Measurements from ENCODE around the gene CPNE6. TPM values are rescaled to one million over a fixed set of nuclear protein-coding genes. Genes with fewer than 3 reads are reported as not detected.

The CPNE6 gene
- total RNA-seq, 1 experiment from 2014 or later, result not detected

GRCh38 chr14:24051176-24051788 lies 20.1 kb upstream of the CPNE6 start:
- POLR2A ChIA-PET (ENCODE audit: unreplicated experiment), result no interaction called here
- intact Hi-C loops (cut with micrococcal nuclease), result no loop called here
- ATAC-seq (no peak), DNase-seq (no peak)
- Histone ChIP-seq H4K20me1 (ENCODE audit: low read length) (no peaks in the 10 kb centered on the region), H3K9me3 (ENCODE audit: low read length) (no peaks in the 10 kb centered on the region), H3K4me3 (ENCODE audit: low read length) (peak overlapping the region; percentile 78), H3K9me2 (replicated peaks; ENCODE audit: low read length) (no peaks in the 10 kb centered on the region), H3F3A (ENCODE audit: low read length, unreplicated experiment) (no peaks in the 10 kb centered on the region), H3K79me2 (ENCODE audit: low read length) (no peaks in the 10 kb centered on the region), H3K36me3 (ENCODE audit: low read depth, low read length) (no peaks in the 10 kb centered on the region), H3K27ac (ENCODE audit: low read length) (no peak overlapping the region), H3K4me2 (ENCODE audit: low read length) (peak overlapping the region; percentile 100), H3K9ac (ENCODE audit: low read length) (peak overlapping the region; percentile 68), H2AFZ (ENCODE audit: low read length) (peak overlapping the region; percentile 99), H3K27me3 (ENCODE audit: low read length) (peaks cover 19% of the 10 kb centered on the region; the same call in 1 of the 2 replicates), H3K4me1 (ENCODE audit: insufficient read depth, low read length) (peaks cover 6% of the 10 kb centered on the region; the same call in 1 of the 2 replicates)
- CTCF ChIA-PET, result no interaction called here
- TF ChIP-seq CTCF (conservative IDR thresholded peaks at IDR 0.05; ENCODE audit: low read depth, low read length) (no peak), EZH2phosphoT487 (IDR thresholded peaks at IDR 0.05; ENCODE audit: borderline replicate concordance, low read length) (no peak), EZH2 (IDR thresholded peaks at IDR 0.05; ENCODE audit: low read length, unreplicated experiment) (no peak)
- TSS peak; percentile 40 for BruUV-seq (replicated peaks)

- Histone ChIP-seq H3K27ac (ENCODE audit: low read length) (no peak within 1 kb of the TSS), H3K27me3 (ENCODE audit: low read length) (peaks cover 15% of the 10 kb centered on the region; the same call in 1 of the 2 replicates), H3K9me3 (ENCODE audit: low read length) (no peaks in the 10 kb centered on the region), H3K9me2 (replicated peaks; ENCODE audit: low read length) (no peaks in the 10 kb centered on the region), H3K4me2 (ENCODE audit: low read length) (peak within 1 kb of the TSS; percentile 100), H3F3A (ENCODE audit: low read length, unreplicated experiment) (no peaks in the 10 kb centered on the region), H4K20me1 (ENCODE audit: low read length) (no peaks in the 10 kb centered on the region), H3K79me2 (ENCODE audit: low read length) (no peaks in the 10 kb centered on the region), H3K4me1 (ENCODE audit: insufficient read depth, low read length) (peaks cover 6% of the 10 kb centered on the region; the same call in 1 of the 2 replicates), H3K36me3 (ENCODE audit: low read depth, low read length) (no peaks in the 10 kb centered on the region), H3K4me3 (ENCODE audit: low read length) (peak within 1 kb of the TSS; percentile 78), H3K9ac (ENCODE audit: low read length) (peak within 1 kb of the TSS; percentile 68), H2AFZ (ENCODE audit: low read length) (peak within 1 kb of the TSS; percentile 99)
- intact Hi-C loops (cut with micrococcal nuclease), result no loop called here
- no TSS peak for BruUV-seq (replicated peaks)
- ChIA-PET CTCF (interaction anchor here (0.5 kb wide), 1 partner anchor 63 kb away, joined by 3 read pairs; no protein-coding TSS in a partner anchor), POLR2A (ENCODE audit: unreplicated experiment) (no interaction called here)
- DNase-seq (peak; percentile 57), ATAC-seq (peak; percentile 85)
- no peak for TF ChIP-seq EZH2 (IDR thresholded peaks at IDR 0.05; ENCODE audit: low read length, unreplicated experiment)
- no peak for TF ChIP-seq EZH2phosphoT487 (IDR thresholded peaks at IDR 0.05; ENCODE audit: borderline replicate concordance, low read length)
- no peak for TF ChIP-seq CTCF (conservative IDR thresholded peaks at IDR 0.05; ENCODE audit: low read depth, low read length)
These were observed 19.3 kb upstream of the CPNE6 start, which contains the start of gene CARMIL3 for GRCh38 chr14:24051789-24052655. Gene CARMIL3 (plus strand): TSS chr14:24052009. CDS start chr14:24052154, 145 bp downstream.

All from PC-3 (cell line).